ENCODE results near the gene ACSM3. TPM values are rescaled to one million over a fixed set of nuclear protein-coding genes. Genes with fewer than 3 reads are reported as not detected.
"Not testable (repeated sequence)": the region's sequence is repeated elsewhere in the genome, so short reads cannot be mapped to it uniquely, and the experiment has no call there.

Gene ACSM3
- polyA plus RNA-seq, 1 of the 3 experiments (the other 2 are of a cell fraction), result 0.44 TPM

GRCh38 chr16:20753727-20754126 is 10.1 kb upstream of the ACSM3 start:
- 0% methylated on average over 1 of the region's 1 CpG for WGBS (ENCODE audit: low lambda C conversion rate)
- CTCF ChIA-PET, result no interaction called here

GRCh38 chr16:20755238-20755637 is 8.6 kb upstream of the ACSM3 start:
- H2AFZ ChIP-seq (ENCODE audit: low read depth), result no peak overlapping the region
- no peaks in the 10 kb centered on the region for H3K79me2 ChIP-seq (ENCODE audit: insufficient read depth)
- H3K36me3 ChIP-seq (replicated peaks in 1 of 2; ENCODE audit: control insufficient read depth in 1 of 2, insufficient read depth in 2 of 2, low read length in 1 of 2), result no peaks in the 10 kb centered on the region
- H3K27ac ChIP-seq (ENCODE audit: low read depth in 2 of 2, low read length in 1 of 2), result no peak overlapping the region
- no peak overlapping the region for H3K4me2 ChIP-seq
- no peaks in the 10 kb centered on the region; the same call in 1 of the 2 replicates for H3K27me3 ChIP-seq (ENCODE audit: insufficient read depth)
- WGBS (ENCODE audit: low lambda C conversion rate), result 5% methylated on average over 1 of the region's 1 CpG
- no peaks in the 10 kb centered on the region for H4K20me1 ChIP-seq (ENCODE audit: insufficient read depth)
- H3K9ac ChIP-seq, result no peak overlapping the region
- no peaks in the 10 kb centered on the region for H3K9me3 ChIP-seq
- no peaks in the 10 kb centered on the region for H3K4me1 ChIP-seq (ENCODE audit: control insufficient read depth in 1 of 2, insufficient read depth in 2 of 2, low read depth in 1 of 2, low read length in 1 of 2)
- no peak for TF ChIP-seq ELF1 (IDR thresholded peaks at IDR 0.05)
- TF ChIP-seq GATA2 (CRISPR knock-in tag; IDR thresholded peaks at IDR 0.05), result no peak
- no peak for TF ChIP-seq MEF2A (IDR thresholded peaks at IDR 0.05; ENCODE audit: borderline replicate concordance, low read depth)
- TF ChIP-seq TEAD4 (IDR thresholded peaks at IDR 0.05; ENCODE audit: borderline replicate concordance, insufficient read depth), result no peak
- TF ChIP-seq YY1 (IDR thresholded peaks at IDR 0.05; ENCODE audit: low read depth), result no peak
- TF ChIP-seq SMC3 (IDR thresholded peaks at IDR 0.05; ENCODE audit: low read depth, low read length), result no peak
- no peak for TF ChIP-seq TAF1 (IDR thresholded peaks at IDR 0.05; ENCODE audit: borderline replicate concordance, low read depth, low read length)
- TF ChIP-seq NFIC (IDR thresholded peaks at IDR 0.05; ENCODE audit: borderline replicate concordance), result no peak
- no peak for TF ChIP-seq RXRA (IDR thresholded peaks at IDR 0.05; ENCODE audit: borderline replicate concordance, low read depth)
- DNase-seq, result no peak
- no peak overlapping the region for H3K4me3 ChIP-seq (ENCODE audit: low read depth in 2 of 2, low read length in 1 of 2)
- H3K9me2 ChIP-seq, result no peaks in the 10 kb centered on the region
- CTCF ChIA-PET, result no interaction called here
- POLR2A ChIA-PET, result no interaction called here
- peaks cover 2% of the 10 kb centered on the region for H3F3A ChIP-seq (replicated peaks; ENCODE audit: insufficient read depth)

More at GRCh38 chr16:20753727-20754126, 10.1 kb upstream of the ACSM3 start:
- peaks cover 2% of the 10 kb centered on the region for H3F3A ChIP-seq (replicated peaks; ENCODE audit: insufficient read depth)
- H3K9me3 ChIP-seq, result no peaks in the 10 kb centered on the region
- no peaks in the 10 kb centered on the region for H3K79me2 ChIP-seq (ENCODE audit: insufficient read depth)
- no peaks in the 10 kb centered on the region for H3K9me2 ChIP-seq
- no peaks in the 10 kb centered on the region for H3K36me3 ChIP-seq (replicated peaks in 1 of 2; ENCODE audit: control insufficient read depth in 1 of 2, insufficient read depth in 2 of 2, low read length in 1 of 2)
- no peak overlapping the region for H3K9ac ChIP-seq
- no peak overlapping the region for H3K27ac ChIP-seq (ENCODE audit: low read depth in 2 of 2, low read length in 1 of 2)
- H3K4me1 ChIP-seq (ENCODE audit: control insufficient read depth in 1 of 2, insufficient read depth in 2 of 2, low read depth in 1 of 2, low read length in 1 of 2), result no peaks in the 10 kb centered on the region
- no peak overlapping the region for H2AFZ ChIP-seq (ENCODE audit: low read depth)
- no peak for DNase-seq
- POLR2A ChIA-PET, result no interaction called here
- no peak for TF ChIP-seq FOXM1 (IDR thresholded peaks at IDR 0.05; ENCODE audit: low read depth)
- no peak for TF ChIP-seq FOXJ3 (CRISPR knock-in tag; IDR thresholded peaks at IDR 0.05)
- TF ChIP-seq EP300 (IDR thresholded peaks at IDR 0.05; ENCODE audit: borderline replicate concordance in 1 of 2, low read depth in 1 of 2, low read length in 1 of 2), result no peak
- no peak for TF ChIP-seq USF1 (IDR thresholded peaks at IDR 0.05; ENCODE audit: borderline replicate concordance, low read depth)
- no peak for TF ChIP-seq RCOR1 (IDR thresholded peaks at IDR 0.05; ENCODE audit: low read length)
- TF ChIP-seq NFIC (IDR thresholded peaks at IDR 0.05; ENCODE audit: borderline replicate concordance), result no peak
- no peak for TF ChIP-seq ELF1 (IDR thresholded peaks at IDR 0.05)
- TF ChIP-seq TAF1 (IDR thresholded peaks at IDR 0.05; ENCODE audit: borderline replicate concordance, low read depth, low read length), result no peak
- no peak for TF ChIP-seq TEAD4 (IDR thresholded peaks at IDR 0.05; ENCODE audit: borderline replicate concordance, insufficient read depth)
- no peak for TF ChIP-seq SIN3A (IDR thresholded peaks at IDR 0.05; ENCODE audit: borderline replicate concordance, low read depth, low read length)
- TF ChIP-seq ZBTB33 (IDR thresholded peaks at IDR 0.05; ENCODE audit: borderline replicate concordance, low read depth), result no peak
- no peak for TF ChIP-seq POLR2AphosphoS5 (IDR thresholded peaks at IDR 0.05; ENCODE audit: low read depth, low read length)
- no peak for TF ChIP-seq JUND (IDR thresholded peaks at IDR 0.05)
- TF ChIP-seq RAD21 (IDR thresholded peaks at IDR 0.05; ENCODE audit: low read length), result no peak
- TF ChIP-seq GATA2 (CRISPR knock-in tag; IDR thresholded peaks at IDR 0.05), result no peak
- TF ChIP-seq MXI1 (IDR thresholded peaks at IDR 0.05; ENCODE audit: low read depth, low read length), result no peak
- TF ChIP-seq NRF1 (IDR thresholded peaks at IDR 0.05; ENCODE audit: low read depth, low read length), result no peak
- TF ChIP-seq FOSL2 (IDR thresholded peaks at IDR 0.05; ENCODE audit: borderline replicate concordance, low read depth), result no peak
- H3K27me3 ChIP-seq (ENCODE audit: insufficient read depth), result no peaks in the 10 kb centered on the region; the same call in 1 of the 2 replicates
- no peaks in the 10 kb centered on the region for H4K20me1 ChIP-seq (ENCODE audit: insufficient read depth)
- no peak overlapping the region for H3K4me3 ChIP-seq (ENCODE audit: low read depth in 2 of 2, low read length in 1 of 2)
- H3K4me2 ChIP-seq, result no peak overlapping the region

- H3F3A ChIP-seq (replicated peaks; ENCODE audit: insufficient read depth); H3K36me3 ChIP-seq (replicated peaks in 1 of 2; ENCODE audit: control insufficient read depth in 1 of 2, insufficient read depth in 2 of 2, low read length in 1 of 2); H3K79me2 ChIP-seq (ENCODE audit: insufficient read depth); H3K4me1 ChIP-seq (ENCODE audit: control insufficient read depth in 1 of 2, insufficient read depth in 2 of 2, low read depth in 1 of 2, low read length in 1 of 2); H3K4me3 ChIP-seq (ENCODE audit: low read depth in 2 of 2, low read length in 1 of 2); CTCF ChIA-PET; H3K4me2 ChIP-seq; H3K9me3 ChIP-seq; H3K27ac ChIP-seq (ENCODE audit: low read depth in 2 of 2, low read length in 1 of 2); H3K9ac ChIP-seq; DNase-seq; POLR2A ChIA-PET; H2AFZ ChIP-seq (ENCODE audit: low read depth); H3K9me2 ChIP-seq; H4K20me1 ChIP-seq (ENCODE audit: insufficient read depth); H3K27me3 ChIP-seq (ENCODE audit: insufficient read depth): not testable (repeated sequence)
- WGBS (ENCODE audit: low lambda C conversion rate), result 80% methylated on average over 3 of the region's 5 CpGs
Measured at GRCh38 chr16:20755799-20756198, 8.0 kb upstream of the ACSM3 start.
